Measurements from ENCODE around the gene FIGNL2. TPM values are rescaled to one million over a fixed set of nuclear protein-coding genes. Genes with fewer than 3 reads are reported as not detected.

The FIGNL2 gene
- polyA plus RNA-seq, 2 of the 4 experiments (the other 2 are of a cell fraction), result 0.26 to 0.46 TPM

- ATAC-seq, result no peak
- POLR2A ChIA-PET, result no interaction called here
- FAIRE-seq, result no peak
- Histone ChIP-seq H3K9me3 (no peaks in the 10 kb centered on the region), H3K27ac (no peak overlapping the region), H3K4me1 (no peaks in the 10 kb centered on the region), H3K4me3 (no peak overlapping the region), H3K4me2 (no peak overlapping the region)
- CTCF ChIA-PET, result interaction anchor here (1.0 to 1.7 kb wide), 7 partner anchors 9 to 443 kb away, joined by 3 to 13 read pairs (median 4); no protein-coding TSS in a partner anchor
- WGBS (ENCODE audit: missing lambda C conversion rate), result 71% methylated on average over 32 of the region's 53 CpGs
- no peak for DNase-seq (ENCODE audit: low read depth in 1 of 2, low spot score in 1 of 2)
- TF ChIP-seq MAFK (IDR thresholded peaks at IDR 0.05; ENCODE audit: partially characterized antibody), result peak; percentile 15
- no peak for TF ChIP-seq NPAS2 (CRISPR knock-in tag; IDR thresholded peaks at IDR 0.05; ENCODE audit: borderline replicate concordance)
These were observed 15.7 kb upstream of the FIGNL2 start for GRCh38 chr12:51863933-51864832.

GRCh38 chr12:51863363-51863932 is 14.9 kb upstream of the FIGNL2 start:
- TF ChIP-seq HOXA7 (CRISPR knock-in tag; IDR thresholded peaks at IDR 0.05) (no peak), PBX3 (IDR thresholded peaks at IDR 0.05) (no peak), TP53 (CRISPR knock-in tag; IDR thresholded peaks at IDR 0.05) (no peak), MAFK (IDR thresholded peaks at IDR 0.05; ENCODE audit: partially characterized antibody) (no peak), USF2 (IDR thresholded peaks at IDR 0.05) (no peak), CEBPB (IDR thresholded peaks at IDR 0.05) (no peak), ZNF302 (CRISPR knock-in tag; IDR thresholded peaks at IDR 0.05) (no peak), RCOR1 (IDR thresholded peaks at IDR 0.05; ENCODE audit: low read depth, low read length) (no peak), MAZ (IDR thresholded peaks at IDR 0.05; ENCODE audit: borderline replicate concordance, low read depth, low read length) (no peak), BHLHE40 (IDR thresholded peaks at IDR 0.05; ENCODE audit: low read depth, low read length) (no peak), ZC3H11A (IDR thresholded peaks at IDR 0.05) (no peak), EHMT2 (IDR thresholded peaks at IDR 0.05; ENCODE audit: low read depth) (no peak), CBX2 (IDR thresholded peaks at IDR 0.05; ENCODE audit: borderline replicate concordance, low read depth) (no peak), CHD4 (IDR thresholded peaks at IDR 0.05; ENCODE audit: borderline replicate concordance) (no peak), SMC3 (IDR thresholded peaks at IDR 0.05) (no peak), TFCP2L1 (CRISPR knock-in tag; IDR thresholded peaks at IDR 0.05) (no peak)
- ATAC-seq (no peak), FAIRE-seq (no peak), DNase-seq (ENCODE audit: low read depth in 1 of 2, low spot score in 1 of 2) (no peak)
- Histone ChIP-seq H3K9me3 (no peaks in the 10 kb centered on the region), H3K4me2 (no peak overlapping the region), H3K4me3 (no peak overlapping the region), H3K4me1 (no peaks in the 10 kb centered on the region), H3K27ac (no peak overlapping the region)
- POLR2A ChIA-PET, result no interaction called here
- 73% methylated on average over 15 of the region's 17 CpGs for WGBS (ENCODE audit: missing lambda C conversion rate)
- CTCF ChIA-PET, result interaction anchor here (1.3 to 4.5 kb wide), 5 partner anchors 12 to 59 kb away, joined by 3 to 28 read pairs (median 4); no protein-coding TSS in a partner anchor

GRCh38 chr12:51862947-51863346 is 14.4 kb upstream of the FIGNL2 start:
- no peak for FAIRE-seq
- TF ChIP-seq REST (IDR thresholded peaks at IDR 0.05) (no peak), HOXB5 (CRISPR knock-in tag; IDR thresholded peaks at IDR 0.05) (no peak), BHLHE40 (IDR thresholded peaks at IDR 0.05; ENCODE audit: low read depth, low read length) (no peak), MAZ (IDR thresholded peaks at IDR 0.05; ENCODE audit: borderline replicate concordance, low read depth, low read length) (no peak), CBX8 (IDR thresholded peaks at IDR 0.05) (no peak), CHD2 (IDR thresholded peaks at IDR 0.05; ENCODE audit: low read length, partially characterized antibody) (no peak)
- POLR2A ChIA-PET, result no interaction called here

More at GRCh38 chr12:51862947-51863346, 14.4 kb upstream of the FIGNL2 start:
- H3K4me1 ChIP-seq, result no peaks in the 10 kb centered on the region
- H3K4me3 ChIP-seq, result no peak overlapping the region
- no peak for DNase-seq (ENCODE audit: low read depth in 1 of 2, low spot score in 1 of 2)
- H3K4me2 ChIP-seq, result no peak overlapping the region
- no peak overlapping the region for H3K27ac ChIP-seq
- CTCF ChIA-PET, result interaction anchor here (1.3 to 4.5 kb wide), 5 partner anchors 12 to 60 kb away, joined by 3 to 28 read pairs (median 4); no protein-coding TSS in a partner anchor
- ATAC-seq, result peak in 1 of 2 experiments; percentile 14; a peak in 2 of 6 replicates
- 56% methylated on average over 4 of the region's 4 CpGs for WGBS (ENCODE audit: missing lambda C conversion rate)
- H3K9me3 ChIP-seq, result no peaks in the 10 kb centered on the region

Measured in A549 (cell line).